ENCODE data around the gene PRODH2. TPM values are rescaled to one million over a fixed set of nuclear protein-coding genes. Genes with fewer than 3 reads are reported as not detected.

Gene PRODH2
- total RNA-seq, 1 donor from 2014 or later: not detected

GRCh38 chr19:35756377-35757230 lies 56.0 kb downstream of the PRODH2 start, which contains the start of gene HSPB6:
HSPB6 (minus strand) TSS chr19:35757029; CDS start chr19:35757008, 21 bp downstream.
- DNase-seq: no peak

- DNase-seq: no peak
These were observed 56.9 kb downstream of the PRODH2 start for GRCh38 chr19:35755550-35756376.

GRCh38 chr19:35755131-35755549 lies 57.5 kb downstream of the PRODH2 start:
- no peak for DNase-seq

- DNase-seq: no peak
These were observed 58.1 kb downstream of the PRODH2 start for GRCh38 chr19:35754370-35755130.

- DNase-seq: no peak
These were observed 58.8 kb downstream of the PRODH2 start for GRCh38 chr19:35753634-35754369.

GRCh38 chr19:35752746-35753350 lies 59.8 kb downstream of the PRODH2 start:
- DNase-seq: no peak

- no peak for DNase-seq
These were observed 60.6 kb downstream of the PRODH2 start for GRCh38 chr19:35751839-35752745.

GRCh38 chr19:35750167-35750566 lies 62.5 kb downstream of the PRODH2 start:
- no peak for DNase-seq

Other genes with a start within 250 kb of the PRODH2 start
- gene ATP4A, start 249.2 kb downstream of the PRODH2 start, total RNA-seq: not detected
- not detected for gene PMIS2, start 226.7 kb downstream of the PRODH2 start, total RNA-seq
- gene HAUS5, start 200.1 kb downstream of the PRODH2 start, total RNA-seq: 6.4 TPM
- 16.7 TPM for gene RBM42, start 183.8 kb downstream of the PRODH2 start, total RNA-seq
- gene ETV2, start 171.1 kb downstream of the PRODH2 start, total RNA-seq: 1.1 TPM
- gene COX6B1, start 164.5 kb downstream of the PRODH2 start, total RNA-seq: 119 TPM
- not detected for gene UPK1A, start 146.3 kb downstream of the PRODH2 start, total RNA-seq
- gene ZBTB32, start 108.3 kb downstream of the PRODH2 start, total RNA-seq: not detected
- gene KMT2B, start 94.8 kb downstream of the PRODH2 start, total RNA-seq: 3.0 TPM
- gene IGFLR1, start 70.4 kb downstream of the PRODH2 start, total RNA-seq: 0.47 TPM
- gene U2AF1L4, start 67.4 kb downstream of the PRODH2 start, total RNA-seq: 8.7 TPM
- gene PSENEN, start 67.2 kb downstream of the PRODH2 start, total RNA-seq: 7.2 TPM
- gene LIN37, start 64.3 kb downstream of the PRODH2 start, total RNA-seq: 8.3 TPM
- 0.31 TPM for gene HSPB6, start 55.8 kb downstream of the PRODH2 start, total RNA-seq
- 1.9 TPM for gene PROSER3, start 54.7 kb downstream of the PRODH2 start, total RNA-seq
- 85.5 TPM for gene ARHGAP33, start 37.3 kb downstream of the PRODH2 start, total RNA-seq
- gene NPHS1, start 39.7 kb upstream of the PRODH2 start, total RNA-seq: 1.2 TPM
- 0.94 TPM for gene KIRREL2, start 44.1 kb upstream of the PRODH2 start, total RNA-seq
- 179 TPM for gene APLP1, start 55.7 kb upstream of the PRODH2 start, total RNA-seq
- 3.0 TPM for gene NFKBID, start 87.7 kb upstream of the PRODH2 start, total RNA-seq
- not detected for gene HCST, start 89.7 kb upstream of the PRODH2 start, total RNA-seq
- 3.1 TPM for gene TYROBP, start 95.5 kb upstream of the PRODH2 start, total RNA-seq
- gene LRFN3, start 123.5 kb upstream of the PRODH2 start, total RNA-seq: 10.5 TPM
- 10.6 TPM for gene SDHAF1, start 182.3 kb upstream of the PRODH2 start, total RNA-seq
- not detected for gene SYNE4, start 196.0 kb upstream of the PRODH2 start, total RNA-seq
- gene ALKBH6, start 201.4 kb upstream of the PRODH2 start, total RNA-seq: 5.3 TPM
- gene CLIP3, start 220.0 kb upstream of the PRODH2 start, total RNA-seq: 27.1 TPM
- gene THAP8, start 241.4 kb upstream of the PRODH2 start, total RNA-seq: 1.9 TPM
- 0.78 TPM for gene WDR62, start 242.1 kb upstream of the PRODH2 start, total RNA-seq

Measured in occipital lobe (tissue), 2 donors.